ENCODE measurements around the gene PARP16.
A peak's percentile ranks its signal among the peaks of the same experiment; 100 is the strongest.
"Not testable (repeated sequence)": the region's sequence is repeated elsewhere in the genome, so short reads cannot be mapped to it uniquely, and the experiment has no call there.

The PARP16 gene

GRCh38 chr15:65275104-65275727 lies 11.5 kb downstream of the PARP16 start:
- no peak for DNase-seq

- peak; percentile 11 for DNase-seq
Measured at GRCh38 chr15:65270811-65271545, 15.7 kb downstream of the PARP16 start.

GRCh38 chr15:65268411-65268810 lies 18.3 kb downstream of the PARP16 start:
- no peak for DNase-seq

- no peak for DNase-seq
Measured at GRCh38 chr15:65266469-65266868, 20.2 kb downstream of the PARP16 start.

GRCh38 chr15:65264863-65265430 lies 21.7 kb downstream of the PARP16 start:
- DNase-seq, result no peak

DNA sequence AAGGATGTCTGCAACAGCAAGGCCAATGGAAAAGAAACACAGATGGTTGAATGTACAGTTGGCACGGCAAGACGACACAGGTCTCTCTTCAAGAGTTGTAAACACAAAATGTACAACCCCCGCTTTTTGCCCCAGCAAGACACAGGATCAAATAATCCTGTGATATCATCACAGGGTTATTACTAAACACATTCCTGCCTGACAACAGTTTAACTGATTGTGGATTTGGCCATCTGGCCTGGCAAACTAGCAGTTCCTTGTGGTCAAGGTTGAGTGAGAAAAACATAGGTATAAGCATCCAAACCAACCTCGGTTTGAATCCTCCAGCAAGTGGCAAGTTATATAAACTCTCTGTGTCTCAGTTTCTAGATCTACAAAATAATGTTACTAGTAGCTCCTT lies 23.4 kb downstream of the PARP16 start:
- no peak for DNase-seq

- no peak for DNase-seq
Measured at GRCh38 chr15:65260968-65261367, 25.7 kb downstream of the PARP16 start.

- DNase-seq, result no peak
Measured at GRCh38 chr15:65259367-65259797, 27.3 kb downstream of the PARP16 start.

DNA sequence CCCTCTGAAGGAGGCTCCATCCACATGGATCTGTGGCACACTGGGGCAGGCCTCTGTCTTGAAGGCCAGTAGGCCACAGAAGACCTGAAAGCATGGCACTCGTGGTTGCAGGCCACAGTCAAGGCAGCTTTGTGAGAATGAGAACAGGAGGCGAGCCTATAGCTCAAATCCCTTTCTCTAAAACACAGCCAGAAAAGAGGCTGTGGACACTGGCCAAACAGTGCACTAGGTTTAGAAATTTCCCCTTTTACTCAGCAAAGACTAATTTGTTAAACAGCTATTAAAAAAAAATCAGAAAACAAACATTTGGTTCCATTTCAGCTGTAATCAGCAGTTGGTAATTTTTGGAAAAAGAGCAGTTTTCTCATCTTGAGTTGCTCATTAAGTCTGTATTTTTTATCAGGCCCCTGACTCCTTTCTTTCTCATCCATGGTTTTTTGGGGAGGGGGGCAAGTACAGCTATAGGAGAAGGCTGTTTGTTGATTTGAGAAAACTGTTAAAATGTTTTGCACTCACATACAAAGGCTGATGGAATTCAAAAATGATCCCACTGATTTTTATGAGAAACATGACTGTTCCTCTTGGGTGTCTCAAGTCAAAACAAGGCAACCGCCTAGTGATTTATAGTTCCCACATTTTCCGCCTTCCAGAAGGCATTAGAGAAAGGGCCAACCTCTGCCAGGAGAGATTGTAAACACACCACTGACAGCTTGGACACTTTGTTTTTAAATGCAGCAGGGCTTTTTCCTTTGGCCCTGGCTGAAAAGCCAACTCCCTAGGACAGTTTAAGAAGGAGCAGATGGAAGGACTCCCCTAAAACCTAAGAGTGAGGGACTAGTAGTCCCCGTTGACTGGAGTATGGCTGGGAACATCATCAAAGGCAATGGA lies 28.1 kb downstream of the PARP16 start:
- no peak for DNase-seq

GRCh38 chr15:65255486-65256140 lies 31.1 kb downstream of the PARP16 start:
- DNase-seq, result no peak

DNA sequence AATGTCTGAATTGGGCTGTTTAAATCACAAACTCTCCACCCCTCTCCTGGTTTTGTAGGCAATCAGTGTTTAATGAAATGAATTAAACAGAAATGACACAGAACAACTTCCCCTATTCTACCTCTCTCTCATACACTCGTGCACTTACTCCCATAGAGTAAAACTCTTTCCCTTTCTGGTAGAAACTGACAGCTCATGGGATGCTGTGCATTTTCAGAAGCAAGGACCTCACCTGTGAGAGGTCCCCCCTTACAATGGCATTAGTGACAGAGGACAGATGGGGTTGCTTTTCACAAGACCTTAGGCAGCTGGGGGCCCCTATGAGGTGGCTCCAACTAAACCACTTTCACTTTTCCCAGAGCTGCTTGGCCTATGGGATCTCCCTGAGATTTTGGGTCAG lies 31.9 kb downstream of the PARP16 start:
- no peak for DNase-seq

DNA sequence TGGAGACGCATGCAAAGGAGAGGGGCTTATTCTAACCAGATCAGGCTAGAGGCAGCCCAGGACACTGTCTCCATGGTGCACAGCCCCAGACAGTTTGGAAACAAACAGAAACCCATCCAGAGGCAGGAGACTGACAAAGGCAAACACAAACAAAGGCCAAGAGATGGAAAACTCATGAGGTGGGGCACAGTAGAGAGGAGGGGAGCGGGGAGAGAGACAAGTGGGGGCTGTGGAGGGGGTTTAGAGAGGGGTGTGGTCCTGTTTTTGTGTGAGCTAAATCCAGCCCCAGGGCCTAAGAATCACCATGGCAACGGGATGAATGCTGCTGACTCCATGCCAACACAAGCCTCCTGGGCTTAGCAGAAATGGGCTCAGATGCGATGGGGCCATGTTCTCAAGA lies 32.3 kb downstream of the PARP16 start:
- no peak for DNase-seq

DNA sequence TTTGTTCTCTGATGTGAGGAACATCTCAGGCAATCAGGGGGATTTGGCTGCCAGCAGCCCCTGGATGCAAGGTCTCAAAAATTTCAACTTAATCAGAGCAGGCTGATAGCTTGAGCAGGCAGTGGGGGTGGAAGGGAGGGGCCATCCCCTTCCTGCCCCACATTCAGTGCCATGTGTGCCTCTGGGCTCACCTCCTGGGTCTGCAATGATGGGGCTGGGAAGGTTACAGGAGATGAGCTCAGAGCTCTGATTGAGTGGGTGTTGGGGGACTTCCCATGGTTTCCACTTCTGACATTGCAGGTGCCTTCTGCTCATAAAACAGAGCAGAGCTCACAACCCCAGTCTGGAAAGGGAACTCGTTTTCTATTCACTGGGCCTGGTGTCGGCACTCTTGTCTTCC lies 37.0 kb downstream of the PARP16 start:
- DNase-seq, result no peak

DNA sequence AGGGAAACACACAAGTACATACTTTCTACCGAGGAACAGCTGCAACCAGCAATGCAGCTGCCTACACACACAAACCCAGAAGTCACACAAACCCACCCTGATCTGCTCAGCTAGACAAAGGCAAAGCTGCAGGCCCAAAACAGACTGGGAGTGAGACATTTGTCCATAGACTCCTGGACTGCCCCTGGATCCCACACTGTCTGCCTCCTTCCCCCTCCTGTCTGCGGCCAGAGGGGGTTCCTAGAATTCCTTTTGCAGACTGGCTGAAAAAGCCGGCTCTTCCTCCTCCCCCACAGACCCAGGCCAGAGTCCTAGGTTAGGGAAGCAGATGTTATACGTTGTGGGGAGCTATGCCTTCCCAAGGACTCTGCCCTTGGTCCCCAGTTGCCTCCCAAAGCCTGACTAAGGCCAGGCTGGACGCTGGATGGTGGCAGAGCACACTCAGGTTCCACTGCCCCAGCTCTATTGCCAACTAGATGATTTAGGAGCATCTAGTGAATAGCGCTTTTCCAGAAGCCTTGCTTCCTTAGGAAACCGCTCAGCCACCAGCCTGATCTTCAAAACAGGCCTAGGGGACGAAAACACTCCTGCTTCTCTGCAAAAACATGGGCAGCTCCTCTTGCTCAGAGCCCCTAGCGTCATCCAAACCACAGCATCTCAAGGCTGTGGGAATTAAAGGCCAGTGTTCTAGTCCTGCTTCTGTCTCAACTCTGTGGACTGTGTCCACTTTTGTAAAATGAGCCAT lies 38.0 kb downstream of the PARP16 start:
- no peak for DNase-seq

DNA sequence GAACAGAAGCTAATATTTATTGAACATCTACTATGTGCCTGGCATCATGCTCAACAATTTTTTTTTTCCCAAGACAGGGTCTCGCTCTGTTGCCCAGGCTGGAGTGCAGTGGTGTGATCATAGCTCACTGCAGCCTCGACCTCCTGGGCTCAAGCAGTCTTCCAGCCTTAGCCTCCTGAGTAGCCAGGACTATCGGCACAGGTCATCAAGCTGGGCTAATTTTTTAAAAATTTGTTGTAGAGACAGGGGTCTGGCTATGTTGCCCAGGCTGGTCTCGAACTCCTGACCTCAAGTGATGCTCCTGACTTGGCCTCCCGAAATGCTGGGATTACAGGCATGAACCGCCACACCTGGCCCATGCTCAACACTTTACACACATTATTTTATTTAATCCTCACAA lies 39.7 kb downstream of the PARP16 start:
- no peak for DNase-seq

DNA sequence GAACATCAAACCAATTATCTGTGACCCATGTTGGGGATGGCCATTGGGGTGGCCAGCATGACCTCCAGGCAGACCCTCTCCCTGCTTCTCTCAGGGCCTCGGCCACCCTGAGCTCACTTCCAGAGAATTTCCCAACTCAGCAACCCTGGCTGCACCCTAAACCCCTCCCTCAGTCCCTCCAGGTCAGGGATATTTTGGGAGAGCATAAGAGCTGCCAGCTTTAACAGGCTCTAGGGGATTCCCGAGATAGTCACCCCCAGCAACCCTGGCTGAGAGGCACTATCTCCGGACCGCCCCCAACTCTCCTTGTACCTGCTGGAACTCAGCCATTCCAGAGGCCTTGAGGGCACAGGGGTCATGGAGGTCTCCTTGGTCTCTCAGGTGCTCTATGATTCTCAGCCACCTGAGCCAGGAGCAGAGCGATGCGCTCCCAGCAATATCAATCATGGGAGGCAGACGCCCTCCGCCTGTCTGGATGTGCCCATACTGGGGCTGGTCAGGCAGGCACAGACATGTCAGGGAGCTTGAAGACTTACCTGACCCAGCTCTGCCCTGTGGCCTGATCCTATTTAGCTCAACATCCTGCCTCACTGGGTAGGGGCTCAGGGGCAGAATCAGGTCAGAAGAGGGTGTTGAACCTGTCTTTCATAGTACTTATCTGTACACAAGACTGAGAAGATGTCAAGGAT lies 40.5 kb downstream of the PARP16 start:
- DNase-seq, result no peak

DNA sequence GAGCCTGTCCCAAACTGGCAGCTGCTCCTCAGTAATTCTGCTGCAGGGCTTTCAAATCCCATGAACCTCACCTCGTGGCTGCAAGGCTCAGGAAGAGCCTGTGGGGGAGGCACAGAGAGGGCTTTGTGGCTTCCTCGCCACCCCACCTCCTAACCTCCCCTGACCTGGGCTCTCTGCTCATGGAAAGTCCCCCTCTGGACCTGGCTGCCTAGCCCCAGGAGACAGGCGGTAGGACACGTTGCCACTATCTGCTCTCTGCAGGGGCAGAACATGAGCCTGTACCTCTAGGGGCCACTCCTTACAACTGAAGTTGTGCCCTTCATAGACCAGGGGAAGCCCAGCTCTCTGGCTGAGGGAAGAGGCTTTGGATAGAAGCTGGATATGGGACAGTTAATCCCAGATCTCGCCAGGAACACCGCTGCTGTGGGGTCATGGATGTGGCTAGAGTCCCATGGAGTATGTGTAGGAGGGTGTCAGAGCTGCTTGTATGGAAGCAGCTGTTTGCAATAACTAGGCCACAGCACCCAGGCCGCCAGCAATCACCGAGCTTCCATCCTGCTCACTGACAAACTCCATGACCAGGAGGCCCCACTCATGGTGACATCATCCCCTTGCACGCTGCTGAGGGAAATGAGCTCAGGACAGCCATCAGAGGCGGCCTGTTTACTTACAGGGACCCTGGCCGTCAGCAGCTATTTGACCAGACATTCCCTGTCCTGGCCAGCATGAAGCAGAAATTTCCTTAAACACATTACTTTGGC lies 41.4 kb downstream of the PARP16 start:
- peak; percentile 8 for DNase-seq

GRCh38 chr15:65244638-65245037 lies 42.0 kb downstream of the PARP16 start:
- no peak for DNase-seq

DNA sequence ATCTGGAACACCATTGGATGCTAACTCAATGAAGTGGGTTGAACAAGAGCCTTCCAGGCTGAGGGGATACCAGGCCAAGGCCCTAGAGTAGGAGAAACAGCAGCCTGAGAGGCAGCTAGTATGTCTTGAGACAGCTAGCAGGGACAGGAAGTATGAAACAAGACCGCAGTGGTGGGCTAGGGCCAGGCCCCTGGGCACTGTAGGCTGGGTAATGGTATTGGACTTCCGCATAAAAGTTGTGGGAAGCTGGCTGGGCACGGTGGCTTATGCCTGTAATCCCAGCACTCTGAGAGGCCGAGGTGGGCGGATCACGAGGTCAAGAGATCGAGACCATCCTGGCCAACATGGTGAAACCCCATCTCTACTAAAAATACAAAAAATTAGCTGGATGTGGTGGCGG lies 50.2 kb downstream of the PARP16 start:
- DNase-seq, result not testable (repeated sequence)

- no peak for DNase-seq
Measured at GRCh38 chr15:65233696-65234095, 53.0 kb downstream of the PARP16 start.

GRCh38 chr15:65232520-65232919 lies 54.2 kb downstream of the PARP16 start:
- no peak for DNase-seq
